ENCODE data around the gene NAA60. TPM values are rescaled to one million over a fixed set of nuclear protein-coding genes. Genes with fewer than 3 reads are reported as not detected.

NAA60 gene
- total and polyA plus RNA-seq, 2 experiments from 2014 or later: 32.4 to 36.5 TPM

DNA sequence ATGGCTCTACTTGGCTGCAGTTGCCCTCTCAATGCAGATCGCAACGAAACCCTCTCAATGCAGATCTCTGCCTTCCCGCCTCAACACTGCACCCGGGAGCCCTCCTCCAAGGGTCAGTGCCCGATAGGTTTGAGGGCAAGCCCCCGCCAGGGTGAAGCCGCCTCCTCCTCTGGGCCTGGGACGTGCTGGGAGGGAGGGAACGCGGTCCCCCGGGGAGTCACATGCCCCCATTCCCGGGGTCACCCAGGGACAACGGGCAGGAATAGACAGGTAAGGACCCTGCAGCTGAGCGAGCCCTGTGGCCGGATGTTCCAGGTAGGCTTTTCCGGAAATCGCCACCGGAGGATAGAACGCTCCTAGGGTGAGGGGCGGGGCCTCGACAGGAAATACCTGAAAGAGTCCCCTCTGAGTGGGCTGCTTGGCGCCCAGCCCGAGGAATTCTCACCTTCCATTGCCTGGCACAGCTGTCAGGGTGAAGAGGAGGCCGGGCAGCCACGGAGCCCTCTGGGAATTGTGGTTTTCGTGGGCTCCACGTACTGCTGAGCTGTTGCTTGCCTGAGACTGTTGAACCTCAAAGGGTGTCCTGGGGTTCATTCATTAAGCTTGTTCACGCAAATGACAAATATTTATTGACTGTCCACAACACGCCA is 29.6 kb upstream of the NAA60 start:
- no peak overlapping the region for H3K27ac ChIP-seq (ENCODE audit: low read depth)
- H3K27me3 ChIP-seq (ENCODE audit: insufficient read depth): no peaks in the 10 kb centered on the region
- Mint-ChIP-seq H3K9me3 (peaks cover 93% of the 10 kb centered on the region), H3K4me1 (no peaks in the 10 kb centered on the region), H3K27me3 (ENCODE audit: insufficient read depth, low read depth, poor library complexity) (peaks cover 8% of the 10 kb centered on the region), H3K4me3 (no peak overlapping the region), H3K36me3 (ENCODE audit: low read depth) (peaks cover 46% of the 10 kb centered on the region), H3K27ac (no peak overlapping the region)
- peak; percentile 52; the same call in 2 of the 3 replicates for ATAC-seq
- DNase-seq (ENCODE audit: low spot score): peak; percentile 55
- peaks cover 4% of the 10 kb centered on the region for H3K36me3 ChIP-seq (ENCODE audit: insufficient read depth)
- no peaks in the 10 kb centered on the region for H4K20me1 ChIP-seq (replicated peaks; ENCODE audit: insufficient read depth)
- no peaks in the 10 kb centered on the region for H3K4me1 ChIP-seq (ENCODE audit: insufficient read depth)
- H3K79me2 ChIP-seq (replicated peaks; ENCODE audit: insufficient read depth): no peaks in the 10 kb centered on the region
- H3F3A ChIP-seq (replicated peaks; ENCODE audit: low read depth): no peaks in the 10 kb centered on the region
- TF ChIP-seq NANOG (IDR thresholded peaks at IDR 0.05; ENCODE audit: borderline replicate concordance) (no peak), EZH2 (IDR thresholded peaks at IDR 0.05; ENCODE audit: low read depth, unreplicated experiment) (no peak), ZNF114 (CRISPR knock-in tag; IDR thresholded peaks at IDR 0.05) (no peak), JUNB (IDR thresholded peaks at IDR 0.05; ENCODE audit: unreplicated experiment) (no peak), ZNF331 (CRISPR knock-in tag; IDR thresholded peaks at IDR 0.05; ENCODE audit: low read depth) (no peak), POLR2AphosphoS5 (IDR thresholded peaks at IDR 0.05; ENCODE audit: low read depth) (no peak), STAT1 (IDR thresholded peaks at IDR 0.05; ENCODE audit: unreplicated experiment) (no peak), CREB1 (CRISPR knock-in tag; IDR thresholded peaks at IDR 0.05; ENCODE audit: low read depth) (no peak), EZH2phosphoT487 (IDR thresholded peaks at IDR 0.05; ENCODE audit: unreplicated experiment) (no peak)
- TF ChIP-seq, protein P1, sequence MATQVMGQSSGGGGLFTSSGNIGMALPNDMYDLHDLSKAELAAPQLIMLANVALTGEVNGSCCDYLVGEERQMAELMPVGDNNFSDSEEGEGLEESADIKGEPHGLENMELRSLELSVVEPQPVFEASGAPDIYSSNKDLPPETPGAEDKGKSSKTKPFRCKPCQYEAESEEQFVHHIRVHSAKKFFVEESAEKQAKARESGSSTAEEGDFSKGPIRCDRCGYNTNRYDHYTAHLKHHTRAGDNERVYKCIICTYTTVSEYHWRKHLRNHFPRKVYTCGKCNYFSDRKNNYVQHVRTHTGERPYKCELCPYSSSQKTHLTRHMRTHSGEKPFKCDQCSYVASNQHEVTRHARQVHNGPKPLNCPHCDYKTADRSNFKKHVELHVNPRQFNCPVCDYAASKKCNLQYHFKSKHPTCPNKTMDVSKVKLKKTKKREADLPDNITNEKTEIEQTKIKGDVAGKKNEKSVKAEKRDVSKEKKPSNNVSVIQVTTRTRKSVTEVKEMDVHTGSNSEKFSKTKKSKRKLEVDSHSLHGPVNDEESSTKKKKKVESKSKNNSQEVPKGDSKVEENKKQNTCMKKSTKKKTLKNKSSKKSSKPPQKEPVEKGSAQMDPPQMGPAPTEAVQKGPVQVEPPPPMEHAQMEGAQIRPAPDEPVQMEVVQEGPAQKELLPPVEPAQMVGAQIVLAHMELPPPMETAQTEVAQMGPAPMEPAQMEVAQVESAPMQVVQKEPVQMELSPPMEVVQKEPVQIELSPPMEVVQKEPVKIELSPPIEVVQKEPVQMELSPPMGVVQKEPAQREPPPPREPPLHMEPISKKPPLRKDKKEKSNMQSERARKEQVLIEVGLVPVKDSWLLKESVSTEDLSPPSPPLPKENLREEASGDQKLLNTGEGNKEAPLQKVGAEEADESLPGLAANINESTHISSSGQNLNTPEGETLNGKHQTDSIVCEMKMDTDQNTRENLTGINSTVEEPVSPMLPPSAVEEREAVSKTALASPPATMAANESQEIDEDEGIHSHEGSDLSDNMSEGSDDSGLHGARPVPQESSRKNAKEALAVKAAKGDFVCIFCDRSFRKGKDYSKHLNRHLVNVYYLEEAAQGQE (IDR thresholded peaks at IDR 0.05; ENCODE audit: unreplicated experiment): no peak
- TF ChIP-seq, protein P2, sequence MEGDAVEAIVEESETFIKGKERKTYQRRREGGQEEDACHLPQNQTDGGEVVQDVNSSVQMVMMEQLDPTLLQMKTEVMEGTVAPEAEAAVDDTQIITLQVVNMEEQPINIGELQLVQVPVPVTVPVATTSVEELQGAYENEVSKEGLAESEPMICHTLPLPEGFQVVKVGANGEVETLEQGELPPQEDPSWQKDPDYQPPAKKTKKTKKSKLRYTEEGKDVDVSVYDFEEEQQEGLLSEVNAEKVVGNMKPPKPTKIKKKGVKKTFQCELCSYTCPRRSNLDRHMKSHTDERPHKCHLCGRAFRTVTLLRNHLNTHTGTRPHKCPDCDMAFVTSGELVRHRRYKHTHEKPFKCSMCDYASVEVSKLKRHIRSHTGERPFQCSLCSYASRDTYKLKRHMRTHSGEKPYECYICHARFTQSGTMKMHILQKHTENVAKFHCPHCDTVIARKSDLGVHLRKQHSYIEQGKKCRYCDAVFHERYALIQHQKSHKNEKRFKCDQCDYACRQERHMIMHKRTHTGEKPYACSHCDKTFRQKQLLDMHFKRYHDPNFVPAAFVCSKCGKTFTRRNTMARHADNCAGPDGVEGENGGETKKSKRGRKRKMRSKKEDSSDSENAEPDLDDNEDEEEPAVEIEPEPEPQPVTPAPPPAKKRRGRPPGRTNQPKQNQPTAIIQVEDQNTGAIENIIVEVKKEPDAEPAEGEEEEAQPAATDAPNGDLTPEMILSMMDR (conservative IDR thresholded peaks at IDR 0.05; ENCODE audit: low read depth in 2 of 2): no peak
- TF ChIP-seq, protein P3, sequence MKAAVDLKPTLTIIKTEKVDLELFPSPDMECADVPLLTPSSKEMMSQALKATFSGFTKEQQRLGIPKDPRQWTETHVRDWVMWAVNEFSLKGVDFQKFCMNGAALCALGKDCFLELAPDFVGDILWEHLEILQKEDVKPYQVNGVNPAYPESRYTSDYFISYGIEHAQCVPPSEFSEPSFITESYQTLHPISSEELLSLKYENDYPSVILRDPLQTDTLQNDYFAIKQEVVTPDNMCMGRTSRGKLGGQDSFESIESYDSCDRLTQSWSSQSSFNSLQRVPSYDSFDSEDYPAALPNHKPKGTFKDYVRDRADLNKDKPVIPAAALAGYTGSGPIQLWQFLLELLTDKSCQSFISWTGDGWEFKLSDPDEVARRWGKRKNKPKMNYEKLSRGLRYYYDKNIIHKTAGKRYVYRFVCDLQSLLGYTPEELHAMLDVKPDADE (IDR thresholded peaks at IDR 0.05): no peak
- TF ChIP-seq, protein P4, sequence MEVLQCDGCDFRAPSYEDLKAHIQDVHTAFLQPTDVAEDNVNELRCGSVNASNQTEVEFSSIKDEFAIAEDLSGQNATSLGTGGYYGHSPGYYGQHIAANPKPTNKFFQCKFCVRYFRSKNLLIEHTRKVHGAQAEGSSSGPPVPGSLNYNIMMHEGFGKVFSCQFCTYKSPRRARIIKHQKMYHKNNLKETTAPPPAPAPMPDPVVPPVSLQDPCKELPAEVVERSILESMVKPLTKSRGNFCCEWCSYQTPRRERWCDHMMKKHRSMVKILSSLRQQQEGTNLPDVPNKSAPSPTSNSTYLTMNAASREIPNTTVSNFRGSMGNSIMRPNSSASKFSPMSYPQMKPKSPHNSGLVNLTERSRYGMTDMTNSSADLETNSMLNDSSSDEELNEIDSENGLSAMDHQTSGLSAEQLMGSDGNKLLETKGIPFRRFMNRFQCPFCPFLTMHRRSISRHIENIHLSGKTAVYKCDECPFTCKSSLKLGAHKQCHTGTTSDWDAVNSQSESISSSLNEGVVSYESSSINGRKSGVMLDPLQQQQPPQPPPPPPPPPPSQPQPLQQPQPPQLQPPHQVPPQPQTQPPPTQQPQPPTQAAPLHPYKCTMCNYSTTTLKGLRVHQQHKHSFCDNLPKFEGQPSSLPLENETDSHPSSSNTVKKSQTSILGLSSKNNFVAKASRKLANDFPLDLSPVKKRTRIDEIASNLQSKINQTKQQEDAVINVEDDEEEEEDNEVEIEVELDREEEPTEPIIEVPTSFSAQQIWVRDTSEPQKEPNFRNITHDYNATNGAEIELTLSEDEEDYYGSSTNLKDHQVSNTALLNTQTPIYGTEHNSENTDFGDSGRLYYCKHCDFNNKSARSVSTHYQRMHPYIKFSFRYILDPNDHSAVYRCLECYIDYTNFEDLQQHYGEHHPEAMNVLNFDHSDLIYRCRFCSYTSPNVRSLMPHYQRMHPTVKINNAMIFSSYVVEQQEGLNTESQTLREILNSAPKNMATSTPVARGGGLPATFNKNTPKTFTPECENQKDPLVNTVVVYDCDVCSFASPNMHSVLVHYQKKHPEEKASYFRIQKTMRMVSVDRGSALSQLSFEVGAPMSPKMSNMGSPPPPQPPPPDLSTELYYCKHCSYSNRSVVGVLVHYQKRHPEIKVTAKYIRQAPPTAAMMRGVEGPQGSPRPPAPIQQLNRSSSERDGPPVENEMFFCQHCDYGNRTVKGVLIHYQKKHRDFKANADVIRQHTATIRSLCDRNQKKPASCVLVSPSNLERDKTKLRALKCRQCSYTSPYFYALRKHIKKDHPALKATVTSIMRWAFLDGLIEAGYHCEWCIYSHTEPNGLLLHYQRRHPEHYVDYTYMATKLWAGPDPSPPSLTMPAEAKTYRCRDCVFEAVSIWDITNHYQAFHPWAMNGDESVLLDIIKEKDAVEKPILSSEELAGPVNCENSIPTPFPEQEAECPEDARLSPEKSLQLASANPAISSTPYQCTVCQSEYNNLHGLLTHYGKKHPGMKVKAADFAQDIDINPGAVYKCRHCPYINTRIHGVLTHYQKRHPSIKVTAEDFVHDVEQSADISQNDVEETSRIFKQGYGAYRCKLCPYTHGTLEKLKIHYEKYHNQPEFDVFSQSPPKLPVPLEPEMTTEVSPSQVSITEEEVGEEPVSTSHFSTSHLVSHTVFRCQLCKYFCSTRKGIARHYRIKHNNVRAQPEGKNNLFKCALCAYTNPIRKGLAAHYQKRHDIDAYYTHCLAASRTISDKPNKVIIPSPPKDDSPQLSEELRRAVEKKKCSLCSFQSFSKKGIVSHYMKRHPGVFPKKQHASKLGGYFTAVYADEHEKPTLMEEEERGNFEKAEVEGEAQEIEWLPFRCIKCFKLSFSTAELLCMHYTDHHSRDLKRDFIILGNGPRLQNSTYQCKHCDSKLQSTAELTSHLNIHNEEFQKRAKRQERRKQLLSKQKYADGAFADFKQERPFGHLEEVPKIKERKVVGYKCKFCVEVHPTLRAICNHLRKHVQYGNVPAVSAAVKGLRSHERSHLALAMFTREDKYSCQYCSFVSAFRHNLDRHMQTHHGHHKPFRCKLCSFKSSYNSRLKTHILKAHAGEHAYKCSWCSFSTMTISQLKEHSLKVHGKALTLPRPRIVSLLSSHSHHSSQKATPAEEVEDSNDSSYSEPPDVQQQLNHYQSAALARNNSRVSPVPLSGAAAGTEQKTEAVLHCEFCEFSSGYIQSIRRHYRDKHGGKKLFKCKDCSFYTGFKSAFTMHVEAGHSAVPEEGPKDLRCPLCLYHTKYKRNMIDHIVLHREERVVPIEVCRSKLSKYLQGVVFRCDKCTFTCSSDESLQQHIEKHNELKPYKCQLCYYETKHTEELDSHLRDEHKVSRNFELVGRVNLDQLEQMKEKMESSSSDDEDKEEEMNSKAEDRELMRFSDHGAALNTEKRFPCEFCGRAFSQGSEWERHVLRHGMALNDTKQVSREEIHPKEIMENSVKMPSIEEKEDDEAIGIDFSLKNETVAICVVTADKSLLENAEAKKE (CRISPR knock-in tag; IDR thresholded peaks at IDR 0.05): no peak
- H2AFZ ChIP-seq: no peak overlapping the region
- no peak overlapping the region for H3K4me3 ChIP-seq
- H3K9me2 ChIP-seq (ENCODE audit: insufficient read depth): no peaks in the 10 kb centered on the region
- no peak overlapping the region for H3K4me2 ChIP-seq

All from GM23338 (cell line).